ENCODE data around the gene ZBTB7C.

ZBTB7C gene

GRCh38 chr18:48151421-48152065 lies 257.6 kb downstream of the ZBTB7C start:
- TF ChIP-seq EZH2phosphoT487 (IDR thresholded peaks at IDR 0.05; ENCODE audit: borderline replicate concordance) (no peak), CTCF (conservative IDR thresholded peaks at IDR 0.05; ENCODE audit: low read length) (no peak)
- Histone ChIP-seq H3K9me3 (ENCODE audit: insufficient read depth, low read depth, low read length) (no peaks in the 10 kb centered on the region), H3K27me3 (ENCODE audit: insufficient read depth, low read length, poor library complexity, severe bottlenecking) (no peaks in the 10 kb centered on the region), H3K4me1 (ENCODE audit: insufficient read depth, low read length, poor library complexity, severe bottlenecking) (no peaks in the 10 kb centered on the region), H3K4me2 (ENCODE audit: low read depth, low read length, poor library complexity, severe bottlenecking) (no peak overlapping the region), H3K9ac (ENCODE audit: low read depth, low read length, poor library complexity, severe bottlenecking) (no peak overlapping the region), H4K20me1 (ENCODE audit: insufficient read depth, low read length, poor library complexity, severe bottlenecking) (no peaks in the 10 kb centered on the region), H3K4me3 (ENCODE audit: low read length, poor library complexity, severe bottlenecking) (no peak overlapping the region), H3K9me2 (replicated peaks; ENCODE audit: low read depth, low read length) (no peaks in the 10 kb centered on the region), H2AFZ (ENCODE audit: low read length) (no peak overlapping the region), H3K36me3 (ENCODE audit: insufficient read depth, low read length) (no peaks in the 10 kb centered on the region), H3F3A (ENCODE audit: low read depth) (no peaks in the 10 kb centered on the region), H3K79me2 (ENCODE audit: insufficient read depth, low read length) (no peaks in the 10 kb centered on the region)

GRCh38 chr18:48149020-48149685 lies 260.0 kb downstream of the ZBTB7C start:
- TF ChIP-seq CTCF (conservative IDR thresholded peaks at IDR 0.05; ENCODE audit: low read length) (no peak), EZH2phosphoT487 (IDR thresholded peaks at IDR 0.05; ENCODE audit: borderline replicate concordance) (no peak)
- no peaks in the 10 kb centered on the region for H3K27me3 ChIP-seq (ENCODE audit: insufficient read depth, low read length, poor library complexity, severe bottlenecking)

GRCh38 chr18:48142994-48143393 lies 266.2 kb downstream of the ZBTB7C start:
- no peak for TF ChIP-seq EZH2phosphoT487 (IDR thresholded peaks at IDR 0.05; ENCODE audit: borderline replicate concordance)
- TF ChIP-seq CTCF (conservative IDR thresholded peaks at IDR 0.05; ENCODE audit: low read length) = no peak
- Histone ChIP-seq H3K36me3 (ENCODE audit: insufficient read depth, low read length) (no peaks in the 10 kb centered on the region), H3K4me1 (ENCODE audit: insufficient read depth, low read length, poor library complexity, severe bottlenecking) (peaks cover 14% of the 10 kb centered on the region), H3K9me3 (ENCODE audit: insufficient read depth, low read depth, low read length) (no peaks in the 10 kb centered on the region), H3F3A (ENCODE audit: low read depth) (no peaks in the 10 kb centered on the region), H4K20me1 (ENCODE audit: insufficient read depth, low read length, poor library complexity, severe bottlenecking) (no peaks in the 10 kb centered on the region), H3K27me3 (ENCODE audit: insufficient read depth, low read length, poor library complexity, severe bottlenecking) (no peaks in the 10 kb centered on the region), H3K4me2 (ENCODE audit: low read depth, low read length, poor library complexity, severe bottlenecking) (no peak overlapping the region), H3K9me2 (replicated peaks; ENCODE audit: low read depth, low read length) (no peaks in the 10 kb centered on the region), H3K9ac (ENCODE audit: low read depth, low read length, poor library complexity, severe bottlenecking) (no peak overlapping the region), H2AFZ (ENCODE audit: low read length) (no peak overlapping the region), H3K4me3 (ENCODE audit: low read length, poor library complexity, severe bottlenecking) (no peak overlapping the region), H3K79me2 (ENCODE audit: insufficient read depth, low read length) (no peaks in the 10 kb centered on the region)

More at GRCh38 chr18:48149020-48149685, 260.0 kb downstream of the ZBTB7C start:
- Histone ChIP-seq H3K79me2 (ENCODE audit: insufficient read depth, low read length) (no peaks in the 10 kb centered on the region), H3K9me3 (ENCODE audit: insufficient read depth, low read depth, low read length) (no peaks in the 10 kb centered on the region), H3K9ac (ENCODE audit: low read depth, low read length, poor library complexity, severe bottlenecking) (no peak overlapping the region), H3F3A (ENCODE audit: low read depth) (no peaks in the 10 kb centered on the region), H4K20me1 (ENCODE audit: insufficient read depth, low read length, poor library complexity, severe bottlenecking) (no peaks in the 10 kb centered on the region), H3K4me2 (ENCODE audit: low read depth, low read length, poor library complexity, severe bottlenecking) (no peak overlapping the region), H3K4me1 (ENCODE audit: insufficient read depth, low read length, poor library complexity, severe bottlenecking) (no peaks in the 10 kb centered on the region), H3K9me2 (replicated peaks; ENCODE audit: low read depth, low read length) (no peaks in the 10 kb centered on the region), H2AFZ (ENCODE audit: low read length) (no peak overlapping the region), H3K36me3 (ENCODE audit: insufficient read depth, low read length) (no peaks in the 10 kb centered on the region), H3K4me3 (ENCODE audit: low read length, poor library complexity, severe bottlenecking) (no peak overlapping the region)

All from Loucy (cell line).